Activated naive CD8-positive, alpha-beta T cell treated with anti-CD3 and anti-CD28 coated beads, Interleukin-2, amount 50 U/mL, for 24 hours (primary cell): ENCODE results near the gene C8B.

Experiments used
- ATAC-seq: fragments of 150-1000 bp; cut with Tn5 transposase; one replicate; pipeline ENCODE4 v1.10.0; 2021
- DNase-seq: peaks from one replicate; pipeline ENCODE4 v3.0.0; 2021
- H3K27ac Mint-ChIP-seq: one replicate; pipeline ENCODE4 v1.8.0; 2021; ENCODE audit warnings: mild to moderate bottlenecking, mixed read lengths
- H3K27me3 Mint-ChIP-seq: one replicate; pipeline ENCODE4 v1.8.0; 2021; ENCODE audit warnings: mixed read lengths
- H3K36me3 Mint-ChIP-seq: one replicate; pipeline ENCODE4 v1.8.0; 2021; ENCODE audit warnings: low read depth, mixed read lengths
- H3K4me1 Mint-ChIP-seq: one replicate; pipeline ENCODE4 v1.8.0; 2021; ENCODE audit warnings: mixed read lengths
- H3K4me3 Mint-ChIP-seq: one replicate; pipeline ENCODE4 v1.8.0; 2021; ENCODE audit warnings: mild to moderate bottlenecking, moderate library complexity, mixed read lengths
- H3K9me3 Mint-ChIP-seq: one replicate; pipeline ENCODE4 v1.8.0; 2021; ENCODE audit warnings: mixed read lengths

The C8B gene

GRCh38 chr1:56983484-56983883 lies 17.7 kb upstream of the C8B start:
- H3K4me3 Mint-ChIP-seq = no peak overlapping the region
- H3K27me3 Mint-ChIP-seq = peaks cover 4% of the 10 kb centered on the region
- ATAC-seq = no peak
- no peaks in the 10 kb centered on the region for H3K9me3 Mint-ChIP-seq
- H3K36me3 Mint-ChIP-seq = no peaks in the 10 kb centered on the region
- H3K27ac Mint-ChIP-seq = no peak overlapping the region
- no peak for DNase-seq
- no peaks in the 10 kb centered on the region for H3K4me1 Mint-ChIP-seq

GRCh38 chr1:56979986-56980755 lies 14.4 kb upstream of the C8B start:
- no peak overlapping the region for H3K27ac Mint-ChIP-seq
- H3K27me3 Mint-ChIP-seq = peaks cover 4% of the 10 kb centered on the region
- H3K36me3 Mint-ChIP-seq = no peaks in the 10 kb centered on the region
- DNase-seq = no peak
- no peak for ATAC-seq
- no peaks in the 10 kb centered on the region for H3K9me3 Mint-ChIP-seq
- H3K4me1 Mint-ChIP-seq = no peaks in the 10 kb centered on the region
- no peak overlapping the region for H3K4me3 Mint-ChIP-seq

GRCh38 chr1:56978819-56979218 lies 13.0 kb upstream of the C8B start:
- peaks cover 4% of the 10 kb centered on the region for H3K27me3 Mint-ChIP-seq

GRCh38 chr1:56977910-56978309 lies 12.1 kb upstream of the C8B start:
- DNase-seq (no peak), ATAC-seq (no peak)
- no peak overlapping the region for H3K27ac Mint-ChIP-seq
- H3K4me1 Mint-ChIP-seq = no peaks in the 10 kb centered on the region
- H3K36me3 Mint-ChIP-seq = no peaks in the 10 kb centered on the region
- H3K27me3 Mint-ChIP-seq = peaks cover 4% of the 10 kb centered on the region
- no peaks in the 10 kb centered on the region for H3K9me3 Mint-ChIP-seq
- no peak overlapping the region for H3K4me3 Mint-ChIP-seq

More at GRCh38 chr1:56978819-56979218, 13.0 kb upstream of the C8B start:
- no peak for ATAC-seq
- H3K4me3 Mint-ChIP-seq = no peak overlapping the region
- no peak overlapping the region for H3K27ac Mint-ChIP-seq
- no peaks in the 10 kb centered on the region for H3K4me1 Mint-ChIP-seq
- no peaks in the 10 kb centered on the region for H3K9me3 Mint-ChIP-seq
- DNase-seq = no peak
- H3K36me3 Mint-ChIP-seq = no peaks in the 10 kb centered on the region

- Mint-ChIP-seq H3K9me3 (no peaks in the 10 kb centered on the region), H3K36me3 (no peaks in the 10 kb centered on the region), H3K4me1 (no peaks in the 10 kb centered on the region), H3K4me3 (no peak overlapping the region), H3K27ac (no peak overlapping the region), H3K27me3 (no peaks in the 10 kb centered on the region)
- ATAC-seq (no peak), DNase-seq (no peak)
Measured at GRCh38 chr1:56975446-56975845, 9.6 kb upstream of the C8B start.

- H3K27ac Mint-ChIP-seq = no peak overlapping the region
- no peaks in the 10 kb centered on the region for H3K36me3 Mint-ChIP-seq
- H3K9me3 Mint-ChIP-seq = no peaks in the 10 kb centered on the region
- H3K27me3 Mint-ChIP-seq = no peaks in the 10 kb centered on the region
- no peaks in the 10 kb centered on the region for H3K4me1 Mint-ChIP-seq
- DNase-seq (no peak), ATAC-seq (no peak)
- no peak overlapping the region for H3K4me3 Mint-ChIP-seq
Measured at GRCh38 chr1:56973923-56974742, 8.3 kb upstream of the C8B start.

- ATAC-seq (no peak), DNase-seq (no peak)
- Mint-ChIP-seq H3K4me3 (no peak overlapping the region), H3K36me3 (no peaks in the 10 kb centered on the region), H3K4me1 (no peaks in the 10 kb centered on the region), H3K27ac (no peak overlapping the region), H3K9me3 (peaks cover 9% of the 10 kb centered on the region), H3K27me3 (peaks cover 3% of the 10 kb centered on the region)
Measured at GRCh38 chr1:56972976-56973375, 7.2 kb upstream of the C8B start.

GRCh38 chr1:56970280-56970679 lies 4.5 kb upstream of the C8B start:
- no peaks in the 10 kb centered on the region for H3K4me1 Mint-ChIP-seq
- H3K27me3 Mint-ChIP-seq = peaks cover 3% of the 10 kb centered on the region
- no peaks in the 10 kb centered on the region for H3K36me3 Mint-ChIP-seq
- DNase-seq = no peak
- no peak overlapping the region for H3K4me3 Mint-ChIP-seq
- H3K27ac Mint-ChIP-seq = no peak overlapping the region
- no peak for ATAC-seq
- peaks cover 9% of the 10 kb centered on the region for H3K9me3 Mint-ChIP-seq

GRCh38 chr1:56968878-56969495 lies 3.2 kb upstream of the C8B start:
- no peaks in the 10 kb centered on the region for H3K36me3 Mint-ChIP-seq
- no peak overlapping the region for H3K4me3 Mint-ChIP-seq
- DNase-seq (no peak), ATAC-seq (no peak)
- H3K27me3 Mint-ChIP-seq = peaks cover 3% of the 10 kb centered on the region
- no peak overlapping the region for H3K27ac Mint-ChIP-seq
- peaks cover 9% of the 10 kb centered on the region for H3K9me3 Mint-ChIP-seq
- H3K4me1 Mint-ChIP-seq = no peaks in the 10 kb centered on the region

- Mint-ChIP-seq H3K27ac (no peak overlapping the region), H3K9me3 (peaks cover 9% of the 10 kb centered on the region), H3K27me3 (peaks cover 3% of the 10 kb centered on the region), H3K4me3 (no peak overlapping the region), H3K4me1 (no peaks in the 10 kb centered on the region), H3K36me3 (no peaks in the 10 kb centered on the region)
- DNase-seq (peak; percentile 23), ATAC-seq (no peak)
Measured at GRCh38 chr1:56967900-56968832, 2.4 kb upstream of the C8B start.

GRCh38 chr1:56967355-56967754 lies 1.5 kb upstream of the C8B start:
- Mint-ChIP-seq H3K4me3 (no peak overlapping the region), H3K4me1 (no peaks in the 10 kb centered on the region), H3K27me3 (peaks cover 3% of the 10 kb centered on the region), H3K36me3 (no peaks in the 10 kb centered on the region), H3K9me3 (peaks cover 9% of the 10 kb centered on the region), H3K27ac (no peak overlapping the region)
- ATAC-seq = no peak
- no peak for DNase-seq

- Mint-ChIP-seq H3K9me3 (peaks cover 9% of the 10 kb centered on the region), H3K27me3 (peaks cover 3% of the 10 kb centered on the region), H3K4me1 (no peaks in the 10 kb centered on the region), H3K36me3 (no peaks in the 10 kb centered on the region), H3K4me3 (no peak overlapping the region), H3K27ac (no peak overlapping the region)
- ATAC-seq = no peak
- DNase-seq = no peak
Measured at GRCh38 chr1:56966698-56966999, 834 bp upstream of the C8B start.

GRCh38 chr1:56965191-56965590 lies 624 bp downstream of the C8B start:
- H3K4me3 Mint-ChIP-seq = no peak overlapping the region
- DNase-seq = no peak
- peaks cover 3% of the 10 kb centered on the region for H3K27me3 Mint-ChIP-seq
- H3K36me3 Mint-ChIP-seq = no peaks in the 10 kb centered on the region
- H3K27ac Mint-ChIP-seq = no peak overlapping the region
- no peak for ATAC-seq
- no peaks in the 10 kb centered on the region for H3K4me1 Mint-ChIP-seq
- H3K9me3 Mint-ChIP-seq = peaks cover 9% of the 10 kb centered on the region

GRCh38 chr1:56964349-56965017 lies 1.3 kb downstream of the C8B start:
- H3K9me3 Mint-ChIP-seq = peaks cover 9% of the 10 kb centered on the region
- no peaks in the 10 kb centered on the region for H3K36me3 Mint-ChIP-seq
- no peaks in the 10 kb centered on the region for H3K4me1 Mint-ChIP-seq
- H3K27ac Mint-ChIP-seq = no peak overlapping the region
- H3K27me3 Mint-ChIP-seq = peaks cover 3% of the 10 kb centered on the region
- H3K4me3 Mint-ChIP-seq = no peak overlapping the region
- no peak for DNase-seq
- ATAC-seq = no peak
